ENCODE results near the gene MLIP. TPM values are rescaled to one million over a fixed set of nuclear protein-coding genes. Genes with fewer than 3 reads are reported as not detected.

MLIP gene
- total RNA-seq, 4 donors from 2014 or later = 182 to 383 (median 296) TPM

DNA sequence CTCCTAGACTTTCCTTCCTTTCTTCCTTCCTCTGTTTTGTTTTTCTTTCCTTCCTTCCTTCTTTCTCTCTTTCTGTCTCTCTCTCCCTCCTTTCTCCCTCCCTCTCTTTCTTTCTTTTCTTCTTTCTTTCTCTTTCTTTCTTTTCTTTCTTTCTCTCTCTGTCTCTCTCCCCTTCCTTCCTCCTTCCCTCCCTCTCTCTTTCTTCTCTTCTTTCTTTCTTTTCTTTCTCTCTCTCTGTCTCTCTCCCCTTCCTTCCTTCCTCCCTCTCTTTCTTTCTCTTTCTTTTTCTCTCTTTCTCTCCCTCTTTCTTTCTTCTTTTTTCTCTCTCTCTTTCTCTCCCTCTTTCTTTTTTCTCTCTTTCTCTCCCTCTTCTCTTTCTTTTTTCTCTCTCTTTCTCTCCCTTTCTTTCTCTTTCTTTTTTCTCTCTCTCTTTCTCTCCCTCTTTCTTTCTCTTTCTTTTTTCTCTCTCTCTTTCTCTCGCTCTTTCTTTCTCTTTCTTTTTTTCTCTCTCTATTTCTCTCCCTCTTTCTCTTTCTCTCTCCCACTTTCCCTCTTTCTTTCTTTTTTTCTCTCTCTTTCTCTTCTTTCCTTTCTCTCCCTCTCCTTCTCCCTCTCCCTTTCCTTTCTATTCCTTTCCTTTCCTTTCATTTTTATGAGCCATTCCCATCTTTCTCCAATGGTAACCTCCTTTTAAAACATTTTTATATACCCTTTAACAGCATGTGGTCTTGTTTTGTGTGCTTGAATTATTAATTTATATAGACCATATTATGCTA, 199.3 kb downstream of the MLIP start:
- no peak for DNase-seq (ENCODE audit: low spot score in 2 of 2)
- 95 to 96% methylated on average over 1 of the region's 1 CpG for WGBS, 2 donors
- H3K4me3 ChIP-seq = no peak overlapping the region
- no peaks in the 10 kb centered on the region for H3K27me3 ChIP-seq
- no peak overlapping the region for H3K27ac ChIP-seq
- TF ChIP-seq POLR2A (IDR thresholded peaks at IDR 0.05) = no peak
- TF ChIP-seq, protein P1, sequence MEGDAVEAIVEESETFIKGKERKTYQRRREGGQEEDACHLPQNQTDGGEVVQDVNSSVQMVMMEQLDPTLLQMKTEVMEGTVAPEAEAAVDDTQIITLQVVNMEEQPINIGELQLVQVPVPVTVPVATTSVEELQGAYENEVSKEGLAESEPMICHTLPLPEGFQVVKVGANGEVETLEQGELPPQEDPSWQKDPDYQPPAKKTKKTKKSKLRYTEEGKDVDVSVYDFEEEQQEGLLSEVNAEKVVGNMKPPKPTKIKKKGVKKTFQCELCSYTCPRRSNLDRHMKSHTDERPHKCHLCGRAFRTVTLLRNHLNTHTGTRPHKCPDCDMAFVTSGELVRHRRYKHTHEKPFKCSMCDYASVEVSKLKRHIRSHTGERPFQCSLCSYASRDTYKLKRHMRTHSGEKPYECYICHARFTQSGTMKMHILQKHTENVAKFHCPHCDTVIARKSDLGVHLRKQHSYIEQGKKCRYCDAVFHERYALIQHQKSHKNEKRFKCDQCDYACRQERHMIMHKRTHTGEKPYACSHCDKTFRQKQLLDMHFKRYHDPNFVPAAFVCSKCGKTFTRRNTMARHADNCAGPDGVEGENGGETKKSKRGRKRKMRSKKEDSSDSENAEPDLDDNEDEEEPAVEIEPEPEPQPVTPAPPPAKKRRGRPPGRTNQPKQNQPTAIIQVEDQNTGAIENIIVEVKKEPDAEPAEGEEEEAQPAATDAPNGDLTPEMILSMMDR (IDR thresholded peaks at IDR 0.05) = no peak
- H3K4me1 ChIP-seq = no peaks in the 10 kb centered on the region
- no peaks in the 10 kb centered on the region for H3K9me3 ChIP-seq
- no peaks in the 10 kb centered on the region for H3K36me3 ChIP-seq

DNA sequence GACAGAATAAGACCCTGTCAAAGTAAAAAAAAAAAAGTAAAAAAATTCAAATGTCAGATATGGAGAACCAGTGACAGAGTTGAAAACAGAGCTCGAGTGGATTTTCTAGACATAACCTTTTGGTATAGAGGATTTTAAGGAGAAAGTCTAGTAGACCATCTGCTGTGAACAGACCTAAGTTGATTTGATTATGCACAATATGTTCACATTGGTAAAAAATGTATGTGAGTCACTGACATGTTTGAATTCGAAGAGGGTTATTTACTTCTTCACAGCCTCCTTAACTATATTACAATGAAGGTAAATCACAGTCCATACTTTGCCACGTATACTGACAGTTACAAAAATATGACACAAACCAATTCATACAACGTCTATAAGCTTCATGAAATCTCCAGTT, 204.4 kb downstream of the MLIP start:
- Histone ChIP-seq H3K27me3 (no peaks in the 10 kb centered on the region), H3K9me3 (no peaks in the 10 kb centered on the region), H3K4me1 (no peaks in the 10 kb centered on the region), H3K27ac (no peak overlapping the region), H3K4me3 (no peak overlapping the region), H3K36me3 (no peaks in the 10 kb centered on the region)
- no peak for DNase-seq (ENCODE audit: low spot score in 2 of 2)
- no peak for TF ChIP-seq EP300 (IDR thresholded peaks at IDR 0.05)
- no peak for TF ChIP-seq POLR2A (IDR thresholded peaks at IDR 0.05)
- TF ChIP-seq, protein P1 (IDR thresholded peaks at IDR 0.05) = no peak
- 87 to 92% methylated on average over 4 of the region's 4 CpGs for WGBS, 2 donors

Other genes starting within 250 kb of the MLIP start
- gene TINAG, start 197.0 kb downstream of the MLIP start, total RNA-seq = under 1 TPM in 1 of 4 donors, not detected in 3; 0.22 TPM